Trophoblast cell (in vitro differentiated cells and primary cell): Measurements from ENCODE around the gene TCL1A.

Source experiments
- DNase-seq, 2 donors: peaks; one replicate each; pipeline ENCODE4 v3.0.0-alpha.2; 2016
- H2AFZ ChIP-seq: 2 replicates; pipeline ENCODE4 v1.6.1; 2013; ENCODE audit warnings: low read length, moderate library complexity, mild to moderate bottlenecking; ENCODE audit not compliant: insufficient read depth, poor library complexity
- H2AK5ac ChIP-seq: 2 replicates; pipeline ENCODE4 v1.6.1; 2013; ENCODE audit warnings: mild to moderate bottlenecking, low read length
- H2BK120ac ChIP-seq: 2 replicates; pipeline ENCODE4 v1.6.1; 2013; ENCODE audit warnings: low read length, mild to moderate bottlenecking, moderate library complexity; ENCODE audit not compliant: insufficient read depth, poor library complexity
- H2BK12ac ChIP-seq: 2 replicates; pipeline ENCODE4 v1.6.1; 2013; ENCODE audit warnings: mild to moderate bottlenecking, low read length, moderate library complexity
- H2BK5ac ChIP-seq: 2 replicates; pipeline ENCODE4 v1.6.1; 2013; ENCODE audit warnings: low read length, low read depth, moderate library complexity, mild to moderate bottlenecking; ENCODE audit not compliant: poor library complexity
- H3K14ac ChIP-seq: 2 replicates; pipeline ENCODE4 v1.6.1; 2013; ENCODE audit warnings: mild to moderate bottlenecking, low read length
- H3K18ac ChIP-seq: 2 replicates; pipeline ENCODE4 v1.6.1; 2013; ENCODE audit warnings: mild to moderate bottlenecking, low read length
- H3K23ac ChIP-seq: 2 replicates; pipeline ENCODE4 v1.6.1; 2013; ENCODE audit warnings: low read length
- H3K27ac ChIP-seq: 2 replicates; pipeline ENCODE4 v1.5.1; 2013; ENCODE audit warnings: low read depth, mild to moderate bottlenecking, inconsistent platforms, low read length, moderate library complexity
- H3K27me3 ChIP-seq: 2 replicates; pipeline ENCODE4 v1.6.1; 2013; ENCODE audit warnings: inconsistent platforms, mild to moderate bottlenecking, low read length, moderate library complexity; ENCODE audit not compliant: insufficient read depth
- H3K36me3 ChIP-seq, 2 experiments: 1 replicate in 1 of 2; 2 replicates in 1 of 2; pipeline ENCODE4 v1.6.1; 2013; ENCODE audit warnings: low read length in 2 of 2, mild to moderate bottlenecking in 2 of 2, moderate library complexity in 1 of 2; ENCODE audit not compliant: insufficient read depth in 2 of 2, control insufficient read depth in 1 of 2
- H3K4ac ChIP-seq: 2 replicates; pipeline ENCODE4 v1.6.1; 2013; ENCODE audit warnings: low read depth, mild to moderate bottlenecking, low read length, moderate library complexity
- H3K4me1 ChIP-seq, 2 experiments: 1 replicate in 1 of 2; 2 replicates in 1 of 2; pipeline ENCODE4 v1.6.1; 2013; ENCODE audit warnings: low read length in 2 of 2, mild to moderate bottlenecking in 2 of 2, moderate library complexity in 1 of 2; ENCODE audit not compliant: insufficient read depth in 2 of 2, control insufficient read depth in 1 of 2
- H3K4me2 ChIP-seq: 2 replicates; pipeline ENCODE4 v1.6.1; 2013; ENCODE audit warnings: inconsistent platforms, mild to moderate bottlenecking, low read length, moderate library complexity
- H3K4me3 ChIP-seq: 2 replicates; pipeline ENCODE4 v1.5.1; 2013; ENCODE audit warnings: mild to moderate bottlenecking, low read depth, low read length, inconsistent platforms
- H3K79me1 ChIP-seq: one replicate; pipeline ENCODE4 v1.6.1; 2013; ENCODE audit warnings: low read length
- H3K79me2 ChIP-seq: 2 replicates; pipeline ENCODE4 v1.6.1; 2013; ENCODE audit warnings: low read length, mild to moderate bottlenecking; ENCODE audit not compliant: control insufficient read depth, insufficient read depth, poor library complexity
- H3K9ac ChIP-seq: 2 replicates; pipeline ENCODE4 v1.6.1; 2013; ENCODE audit warnings: mild to moderate bottlenecking, low read length
- H3K9me3 ChIP-seq: 2 replicates; pipeline ENCODE4 v1.6.1; 2013; ENCODE audit warnings: low read depth, mild to moderate bottlenecking, control low read depth, inconsistent platforms, low read length; ENCODE audit not compliant: insufficient read depth
- H4K12ac ChIP-seq: 2 replicates; pipeline ENCODE4 v1.6.1; 2013; ENCODE audit warnings: low read depth, mild to moderate bottlenecking, low read length, moderate library complexity
- H4K8ac ChIP-seq: 2 replicates; pipeline ENCODE4 v1.6.1; 2013; ENCODE audit warnings: low read depth, mild to moderate bottlenecking, low read length, moderate library complexity
- H4K91ac ChIP-seq: one replicate; pipeline ENCODE4 v1.6.1; 2013; ENCODE audit warnings: low read depth, mild to moderate bottlenecking, low read length, moderate library complexity
- WGBS: extraction: QIAGEN DNeasy Blood & Tissue Kit; methylation state at CpG from one replicate; pipeline ENCODE4 v1.1.7; 2013; ENCODE audit warnings: missing lambda C conversion rate; ENCODE audit not compliant: insufficient read length, insufficient coverage; ENCODE audit errors: extremely low coverage; 5-methylcytosine and 5-hydroxymethylcytosine counted together

The TCL1A gene

GRCh38 chr14:95722525-95723190 lies 8.7 kb upstream of the TCL1A start:
- H3K4me3 ChIP-seq, result no peak overlapping the region
- H3K23ac ChIP-seq, result no peak overlapping the region
- no peak overlapping the region for H2BK12ac ChIP-seq
- H3K79me1 ChIP-seq, result no peaks in the 10 kb centered on the region
- H3K36me3 ChIP-seq, result no peaks in the 10 kb centered on the region
- H3K27me3 ChIP-seq, result no peaks in the 10 kb centered on the region
- H2BK120ac ChIP-seq, result no peak overlapping the region
- no peak overlapping the region for H3K14ac ChIP-seq
- H2AK5ac ChIP-seq, result no peak overlapping the region
- H2AFZ ChIP-seq, result no peak overlapping the region
- no peaks in the 10 kb centered on the region for H3K9me3 ChIP-seq
- H3K4me1 ChIP-seq, result no peaks in the 10 kb centered on the region
- no peak overlapping the region for H3K4ac ChIP-seq
- no peak overlapping the region for H4K12ac ChIP-seq
- DNase-seq, result no peak
- H3K27ac ChIP-seq, result no peak overlapping the region
- no peak overlapping the region for H2BK5ac ChIP-seq
- no peak overlapping the region for H3K4me2 ChIP-seq
- no peak overlapping the region for H4K8ac ChIP-seq
- no peak overlapping the region for H4K91ac ChIP-seq
- no peak overlapping the region for H3K9ac ChIP-seq
- H3K18ac ChIP-seq, result no peak overlapping the region
- no CpG with 5 or more reads among the region's 1 CpG for WGBS
- no peaks in the 10 kb centered on the region for H3K79me2 ChIP-seq

- Histone ChIP-seq H3K4me1 (no peaks in the 10 kb centered on the region), H3K9me3 (no peaks in the 10 kb centered on the region), H3K14ac (no peak overlapping the region), H4K8ac (no peak overlapping the region), H2BK12ac (no peak overlapping the region), H3K79me2 (no peaks in the 10 kb centered on the region), H3K36me3 (no peaks in the 10 kb centered on the region), H3K18ac (no peak overlapping the region), H3K27ac (no peak overlapping the region), H2AFZ (no peak overlapping the region), H2AK5ac (no peak overlapping the region), H4K12ac (no peak overlapping the region), H3K79me1 (no peaks in the 10 kb centered on the region), H3K4me2 (no peak overlapping the region), H2BK5ac (no peak overlapping the region), H2BK120ac (no peak overlapping the region), H3K9ac (no peak overlapping the region), H3K27me3 (no peaks in the 10 kb centered on the region), H3K23ac (no peak overlapping the region), H3K4ac (no peak overlapping the region), H4K91ac (no peak overlapping the region), H3K4me3 (no peak overlapping the region)
- no CpG with 5 or more reads among the region's 9 CpGs for WGBS
- DNase-seq, result no peak
Measured at GRCh38 chr14:95712398-95712797, 1.5 kb downstream of the TCL1A start.

GRCh38 chr14:95711476-95712176 lies 2.3 kb downstream of the TCL1A start:
- H3K27me3 ChIP-seq, result no peaks in the 10 kb centered on the region
- no peaks in the 10 kb centered on the region for H3K79me1 ChIP-seq
- no peak overlapping the region for H4K12ac ChIP-seq
- no peak overlapping the region for H3K4me3 ChIP-seq
- H3K4me1 ChIP-seq, result no peaks in the 10 kb centered on the region
- DNase-seq, result no peak
- H3K9me3 ChIP-seq, result no peaks in the 10 kb centered on the region
- H3K4ac ChIP-seq, result no peak overlapping the region
- no peaks in the 10 kb centered on the region for H3K36me3 ChIP-seq
- H3K23ac ChIP-seq, result no peak overlapping the region
- H4K8ac ChIP-seq, result no peak overlapping the region
- WGBS, result no CpG with 5 or more reads among the region's 9 CpGs
- H3K4me2 ChIP-seq, result no peak overlapping the region
- H3K18ac ChIP-seq, result no peak overlapping the region
- H3K14ac ChIP-seq, result no peak overlapping the region
- no peak overlapping the region for H3K9ac ChIP-seq
- H2AK5ac ChIP-seq, result no peak overlapping the region
- no peaks in the 10 kb centered on the region for H3K79me2 ChIP-seq
- H2BK120ac ChIP-seq, result no peak overlapping the region
- no peak overlapping the region for H2AFZ ChIP-seq
- no peak overlapping the region for H3K27ac ChIP-seq
- H2BK12ac ChIP-seq, result no peak overlapping the region
- H2BK5ac ChIP-seq, result no peak overlapping the region
- H4K91ac ChIP-seq, result no peak overlapping the region

- H3K18ac ChIP-seq, result no peak overlapping the region
- no peak overlapping the region for H2BK12ac ChIP-seq
- no peak overlapping the region for H4K8ac ChIP-seq
- H2BK5ac ChIP-seq, result no peak overlapping the region
- H2BK120ac ChIP-seq, result no peak overlapping the region
- no peak overlapping the region for H3K23ac ChIP-seq
- H4K12ac ChIP-seq, result no peak overlapping the region
- H3K27me3 ChIP-seq, result no peaks in the 10 kb centered on the region
- no peaks in the 10 kb centered on the region for H3K36me3 ChIP-seq
- no peaks in the 10 kb centered on the region for H3K4me1 ChIP-seq
- no peak overlapping the region for H3K14ac ChIP-seq
- H4K91ac ChIP-seq, result no peak overlapping the region
- H3K9ac ChIP-seq, result no peak overlapping the region
- no peak overlapping the region for H2AK5ac ChIP-seq
- no peak overlapping the region for H3K4me3 ChIP-seq
- no peak overlapping the region for H3K4ac ChIP-seq
- no peak overlapping the region for H3K4me2 ChIP-seq
- no CpG with 5 or more reads among the region's 17 CpGs for WGBS
- H3K79me1 ChIP-seq, result no peaks in the 10 kb centered on the region
- H3K27ac ChIP-seq, result no peak overlapping the region
- no peaks in the 10 kb centered on the region for H3K9me3 ChIP-seq
- no peak for DNase-seq
- no peak overlapping the region for H2AFZ ChIP-seq
- H3K79me2 ChIP-seq, result no peaks in the 10 kb centered on the region
Measured at GRCh38 chr14:95710106-95710505, 3.8 kb downstream of the TCL1A start.
